ENCODE results near the gene FOXP2.

Gene FOXP2

GRCh38 chr7:114659409-114660125 is 245.0 kb downstream of the FOXP2 start:
- Histone ChIP-seq H3K36me3 (ENCODE audit: control insufficient read depth in 1 of 2, insufficient read depth in 2 of 2, low read length in 2 of 2) (no peaks in the 10 kb centered on the region), H3K27me3 (ENCODE audit: low read depth, low read length) (no peaks in the 10 kb centered on the region), H3K4me3 (ENCODE audit: low read depth in 1 of 2, low read length in 2 of 2) (no peak overlapping the region), H3K27ac (ENCODE audit: low read length) (no peak overlapping the region), H3K4me1 (ENCODE audit: control insufficient read depth in 1 of 2, insufficient read depth in 2 of 2, low read length in 2 of 2) (peaks cover 0 to 23% of the 10 kb centered on the region in 2 donors), H3K9me3 (ENCODE audit: control insufficient read depth in 1 of 2, low read length in 2 of 2) (no peaks in the 10 kb centered on the region)

- H3K27ac ChIP-seq (ENCODE audit: low read length): no peak overlapping the region
- no peaks in the 10 kb centered on the region for H3K9me3 ChIP-seq (ENCODE audit: control insufficient read depth in 1 of 2, low read length in 2 of 2)
- no peaks in the 10 kb centered on the region for H3K36me3 ChIP-seq (ENCODE audit: control insufficient read depth in 1 of 2, insufficient read depth in 2 of 2, low read length in 2 of 2)
- peaks cover 0 to 23% of the 10 kb centered on the region in 2 donors for H3K4me1 ChIP-seq (ENCODE audit: control insufficient read depth in 1 of 2, insufficient read depth in 2 of 2, low read length in 2 of 2)
- H3K27me3 ChIP-seq (ENCODE audit: low read depth, low read length): no peaks in the 10 kb centered on the region
- H3K4me3 ChIP-seq (ENCODE audit: low read depth in 1 of 2, low read length in 2 of 2): no peak overlapping the region
These were observed 245.5 kb downstream of the FOXP2 start for GRCh38 chr7:114660126-114660486.

GRCh38 chr7:114660753-114661152 is 246.1 kb downstream of the FOXP2 start:
- H3K27ac ChIP-seq (ENCODE audit: low read length): no peak overlapping the region
- H3K4me3 ChIP-seq (ENCODE audit: low read depth in 1 of 2, low read length in 2 of 2): no peak overlapping the region
- no peaks in the 10 kb centered on the region for H3K9me3 ChIP-seq (ENCODE audit: control insufficient read depth in 1 of 2, low read length in 2 of 2)
- H3K36me3 ChIP-seq (ENCODE audit: control insufficient read depth in 1 of 2, insufficient read depth in 2 of 2, low read length in 2 of 2): no peaks in the 10 kb centered on the region
- peaks cover 0 to 23% of the 10 kb centered on the region in 2 donors for H3K4me1 ChIP-seq (ENCODE audit: control insufficient read depth in 1 of 2, insufficient read depth in 2 of 2, low read length in 2 of 2)
- H3K27me3 ChIP-seq (ENCODE audit: low read depth, low read length): no peaks in the 10 kb centered on the region

- Histone ChIP-seq H3K4me1 (ENCODE audit: control insufficient read depth in 1 of 2, insufficient read depth in 2 of 2, low read length in 2 of 2) (peaks cover 0 to 17% of the 10 kb centered on the region in 2 donors), H3K27ac (ENCODE audit: low read length) (no peak overlapping the region)
These were observed 247.5 kb downstream of the FOXP2 start for GRCh38 chr7:114662002-114662677.

GRCh38 chr7:114663502-114663901 is 248.9 kb downstream of the FOXP2 start:
- H3K4me1 ChIP-seq (ENCODE audit: control insufficient read depth in 1 of 2, insufficient read depth in 2 of 2, low read length in 2 of 2): peaks cover 0 to 15% of the 10 kb centered on the region in 2 donors

More at GRCh38 chr7:114662002-114662677, 247.5 kb downstream of the FOXP2 start:
- Histone ChIP-seq H3K36me3 (ENCODE audit: control insufficient read depth in 1 of 2, insufficient read depth in 2 of 2, low read length in 2 of 2) (no peaks in the 10 kb centered on the region), H3K27me3 (ENCODE audit: low read depth, low read length) (no peaks in the 10 kb centered on the region), H3K9me3 (ENCODE audit: control insufficient read depth in 1 of 2, low read length in 2 of 2) (no peaks in the 10 kb centered on the region), H3K4me3 (ENCODE audit: low read depth in 1 of 2, low read length in 2 of 2) (no peak overlapping the region)

GRCh38 chr7:114670676-114671075 is 256.1 kb downstream of the FOXP2 start:
- H3K9me3 ChIP-seq (ENCODE audit: control insufficient read depth in 1 of 2, low read length in 2 of 2): no peaks in the 10 kb centered on the region
- no peak overlapping the region for H3K27ac ChIP-seq (ENCODE audit: low read length)
- no peaks in the 10 kb centered on the region for H3K4me1 ChIP-seq (ENCODE audit: control insufficient read depth in 1 of 2, insufficient read depth in 2 of 2, low read length in 2 of 2)
- no peak overlapping the region for H3K4me3 ChIP-seq (ENCODE audit: low read depth in 1 of 2, low read length in 2 of 2)
- no peaks in the 10 kb centered on the region for H3K27me3 ChIP-seq (ENCODE audit: low read depth, low read length)
- no peaks in the 10 kb centered on the region for H3K36me3 ChIP-seq (ENCODE audit: control insufficient read depth in 1 of 2, insufficient read depth in 2 of 2, low read length in 2 of 2)

More at GRCh38 chr7:114663502-114663901, 248.9 kb downstream of the FOXP2 start:
- Histone ChIP-seq H3K27me3 (ENCODE audit: low read depth, low read length) (no peaks in the 10 kb centered on the region), H3K36me3 (ENCODE audit: control insufficient read depth in 1 of 2, insufficient read depth in 2 of 2, low read length in 2 of 2) (no peaks in the 10 kb centered on the region), H3K9me3 (ENCODE audit: control insufficient read depth in 1 of 2, low read length in 2 of 2) (no peaks in the 10 kb centered on the region), H3K4me3 (ENCODE audit: low read depth in 1 of 2, low read length in 2 of 2) (no peak overlapping the region), H3K27ac (ENCODE audit: low read length) (no peak overlapping the region)

GRCh38 chr7:114671563-114672123 is 257.0 kb downstream of the FOXP2 start:
- no peak overlapping the region for H3K4me3 ChIP-seq (ENCODE audit: low read depth in 1 of 2, low read length in 2 of 2)
- no peaks in the 10 kb centered on the region for H3K4me1 ChIP-seq (ENCODE audit: control insufficient read depth in 1 of 2, insufficient read depth in 2 of 2, low read length in 2 of 2)
- H3K27me3 ChIP-seq (ENCODE audit: low read depth, low read length): no peaks in the 10 kb centered on the region
- no peaks in the 10 kb centered on the region for H3K36me3 ChIP-seq (ENCODE audit: control insufficient read depth in 1 of 2, insufficient read depth in 2 of 2, low read length in 2 of 2)
- H3K9me3 ChIP-seq (ENCODE audit: control insufficient read depth in 1 of 2, low read length in 2 of 2): no peaks in the 10 kb centered on the region
- no peak overlapping the region for H3K27ac ChIP-seq (ENCODE audit: low read length)

GRCh38 chr7:114678116-114678515 is 263.5 kb downstream of the FOXP2 start:
- Histone ChIP-seq H3K27me3 (ENCODE audit: low read depth, low read length) (no peaks in the 10 kb centered on the region), H3K4me1 (ENCODE audit: control insufficient read depth in 1 of 2, insufficient read depth in 2 of 2, low read length in 2 of 2) (no peaks in the 10 kb centered on the region), H3K9me3 (ENCODE audit: control insufficient read depth in 1 of 2, low read length in 2 of 2) (no peaks in the 10 kb centered on the region), H3K27ac (ENCODE audit: low read length) (no peak overlapping the region), H3K4me3 (ENCODE audit: low read depth in 1 of 2, low read length in 2 of 2) (no peak overlapping the region), H3K36me3 (ENCODE audit: control insufficient read depth in 1 of 2, insufficient read depth in 2 of 2, low read length in 2 of 2) (no peaks in the 10 kb centered on the region)

GRCh38 chr7:114687238-114687637 is 272.6 kb downstream of the FOXP2 start:
- Histone ChIP-seq H3K4me3 (ENCODE audit: low read depth in 1 of 2, low read length in 2 of 2) (no peak overlapping the region), H3K27ac (ENCODE audit: low read length) (no peak overlapping the region), H3K9me3 (ENCODE audit: control insufficient read depth in 1 of 2, low read length in 2 of 2) (no peaks in the 10 kb centered on the region), H3K4me1 (ENCODE audit: control insufficient read depth in 1 of 2, insufficient read depth in 2 of 2, low read length in 2 of 2) (no peaks in the 10 kb centered on the region), H3K36me3 (ENCODE audit: control insufficient read depth in 1 of 2, insufficient read depth in 2 of 2, low read length in 2 of 2) (no peaks in the 10 kb centered on the region), H3K27me3 (ENCODE audit: low read depth, low read length) (no peaks in the 10 kb centered on the region)

- H3K27me3 ChIP-seq (ENCODE audit: low read depth, low read length): no peaks in the 10 kb centered on the region
- no peak overlapping the region for H3K27ac ChIP-seq (ENCODE audit: low read length)
- H3K36me3 ChIP-seq (ENCODE audit: control insufficient read depth in 1 of 2, insufficient read depth in 2 of 2, low read length in 2 of 2): no peaks in the 10 kb centered on the region
- no peaks in the 10 kb centered on the region for H3K9me3 ChIP-seq (ENCODE audit: control insufficient read depth in 1 of 2, low read length in 2 of 2)
- no peaks in the 10 kb centered on the region for H3K4me1 ChIP-seq (ENCODE audit: control insufficient read depth in 1 of 2, insufficient read depth in 2 of 2, low read length in 2 of 2)
- H3K4me3 ChIP-seq (ENCODE audit: low read depth in 1 of 2, low read length in 2 of 2): no peak overlapping the region
These were observed 273.9 kb downstream of the FOXP2 start for GRCh38 chr7:114688443-114689055.

- Histone ChIP-seq H3K36me3 (ENCODE audit: control insufficient read depth in 1 of 2, insufficient read depth in 2 of 2, low read length in 2 of 2) (no peaks in the 10 kb centered on the region), H3K27ac (ENCODE audit: low read length) (no peak overlapping the region), H3K9me3 (ENCODE audit: control insufficient read depth in 1 of 2, low read length in 2 of 2) (no peaks in the 10 kb centered on the region), H3K4me1 (ENCODE audit: control insufficient read depth in 1 of 2, insufficient read depth in 2 of 2, low read length in 2 of 2) (no peaks in the 10 kb centered on the region), H3K4me3 (ENCODE audit: low read depth in 1 of 2, low read length in 2 of 2) (no peak overlapping the region), H3K27me3 (ENCODE audit: low read depth, low read length) (no peaks in the 10 kb centered on the region)
These were observed 274.8 kb downstream of the FOXP2 start for GRCh38 chr7:114689406-114689805.
